Astrocyte of the spinal cord (primary cell): ENCODE measurements around the gene UGT1A3.

ENCODE experiments used
- DNase-seq: peaks from one replicate; pipeline ENCODE4 v3.0.0; 2011; ENCODE audit warnings: low read depth, low spot score
- H3K4me3 ChIP-seq: 2 replicates; pipeline ENCODE4 v1.5.1; 2011; ENCODE audit warnings: low read depth, mild to moderate bottlenecking, low read length, moderate library complexity
- CTCF ChIP-seq: IDR thresholded peaks from 2 replicates; pipeline ENCODE4 v1.5.1; 2012; ENCODE audit warnings: low read depth, mild to moderate bottlenecking, low read length, inconsistent platforms
- in situ Hi-C: cut with HindIII; loops from 2 replicates; pipeline ENCODE4 v1.10.0; 2017; ENCODE audit warnings: low sequenced_read_pairs

Gene UGT1A3

GRCh38 chr2:233779722-233780121, 50.9 kb downstream of the UGT1A3 start:
- TF ChIP-seq CTCF = no peak
- no peak for DNase-seq
- H3K4me3 ChIP-seq = no peak overlapping the region
- in situ Hi-C loops = no loop called here

GRCh38 chr2:233780771-233781170, 51.9 kb downstream of the UGT1A3 start:
- in situ Hi-C loops = no loop called here
- no peak for TF ChIP-seq CTCF
- no peak overlapping the region for H3K4me3 ChIP-seq
- DNase-seq = no peak

GRCh38 chr2:233789554-233789953, 60.7 kb downstream of the UGT1A3 start:
- TF ChIP-seq CTCF = no peak
- no peak for DNase-seq
- no peak overlapping the region for H3K4me3 ChIP-seq
- in situ Hi-C loops = no loop called here

GRCh38 chr2:233791151-233791882, 62.5 kb downstream of the UGT1A3 start:
- in situ Hi-C loops = no loop called here
- no peak for TF ChIP-seq CTCF
- H3K4me3 ChIP-seq = no peak overlapping the region
- DNase-seq = no peak

GRCh38 chr2:233791883-233792329, 63.1 kb downstream of the UGT1A3 start:
- no peak for DNase-seq
- in situ Hi-C loops = no loop called here
- TF ChIP-seq CTCF = no peak
- H3K4me3 ChIP-seq = no peak overlapping the region

GRCh38 chr2:233792720-233793119, 63.9 kb downstream of the UGT1A3 start:
- TF ChIP-seq CTCF = no peak
- DNase-seq = no peak
- in situ Hi-C loops = no loop called here
- no peak overlapping the region for H3K4me3 ChIP-seq
